Large intestine (tissue), 3 donors: ENCODE measurements around the gene ZFHX2. TPM values are rescaled to one million over a fixed set of nuclear protein-coding genes. Genes with fewer than 3 reads are reported as not detected.

Source experiments
- DNase-seq, 2 donors: peaks; one replicate each; pipeline versions ENCODE4 v3.0.0 to v3.0.0-alpha.2; 2013
- H3K27ac ChIP-seq: one replicate; pipeline ENCODE4 v1.5.1; 2013; ENCODE audit warnings: low read length
- H3K27me3 ChIP-seq: 2 replicates; pipeline ENCODE4 v1.6.1; 2013; ENCODE audit warnings: low read length; ENCODE audit not compliant: control insufficient read depth, insufficient read depth
- H3K36me3 ChIP-seq: 2 replicates; pipeline ENCODE4 v1.6.1; 2013; ENCODE audit warnings: low read length; ENCODE audit not compliant: control insufficient read depth, insufficient read depth
- H3K4me1 ChIP-seq: one replicate; pipeline ENCODE4 v1.6.1; 2013; ENCODE audit warnings: low read length; ENCODE audit not compliant: control insufficient read depth, insufficient read depth
- H3K4me3 ChIP-seq: one replicate; pipeline ENCODE4 v1.5.1; 2013; ENCODE audit warnings: low read length
- H3K9me3 ChIP-seq: one replicate; pipeline ENCODE4 v1.6.1; 2013; ENCODE audit warnings: mild to moderate bottlenecking, low read depth, low read length, moderate library complexity; ENCODE audit not compliant: control insufficient read depth
- WGBS: methylation state at CpG from one replicate; pipeline ENCODE4 v1.1.5; 2013; ENCODE audit warnings: low lambda C conversion rate; ENCODE audit not compliant: insufficient coverage; 5-methylcytosine and 5-hydroxymethylcytosine counted together
- polyA plus RNA-seq: library from polyadenylated mRNA; unstranded; fragments of 120-200 nt; gene quantifications from one replicate; pipeline ENCODE4 v1.2.1, GENCODE V29; 2013

The ZFHX2 gene
- polyA plus RNA-seq, 1 donor = 4.1 TPM

GRCh38 chr14:23572836-23573235 is 21.3 kb upstream of the ZFHX2 start:
- no peak for DNase-seq
- Histone ChIP-seq H3K4me1 (peaks cover 20% of the 10 kb centered on the region), H3K27ac (no peak overlapping the region), H3K36me3 (no peaks in the 10 kb centered on the region), H3K4me3 (no peak overlapping the region), H3K27me3 (peaks cover 52% of the 10 kb centered on the region), H3K9me3 (peaks cover 8% of the 10 kb centered on the region)
- WGBS = no CpG with 5 or more reads among the region's 4 CpGs

DNA sequence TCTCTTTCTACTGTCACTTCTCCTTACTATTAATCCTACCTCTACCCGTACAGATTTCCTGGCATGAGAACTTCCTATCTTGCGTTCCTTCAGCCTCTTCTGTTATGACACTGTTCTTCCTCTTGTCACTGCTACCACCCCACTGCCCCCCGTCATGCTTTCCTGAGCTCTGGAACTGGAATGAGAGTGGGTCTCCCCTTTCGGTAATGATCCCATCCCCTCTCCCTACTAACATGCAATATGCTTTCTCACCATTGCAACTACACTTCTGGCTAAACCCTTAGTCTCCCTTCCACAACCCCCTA is 20.9 kb upstream of the ZFHX2 start:
- no peak for DNase-seq
- Histone ChIP-seq H3K27ac (no peak overlapping the region), H3K9me3 (peaks cover 8% of the 10 kb centered on the region), H3K4me3 (no peak overlapping the region), H3K36me3 (no peaks in the 10 kb centered on the region), H3K4me1 (peaks cover 21% of the 10 kb centered on the region), H3K27me3 (peaks cover 48% of the 10 kb centered on the region)
- WGBS = 35% methylated on average over 2 of the region's 4 CpGs

- DNase-seq = no peak
- 83% methylated on average over 1 of the region's 14 CpGs for WGBS
- peaks cover 42% of the 10 kb centered on the region for H3K27me3 ChIP-seq
- H3K4me3 ChIP-seq = no peak overlapping the region
- peaks cover 6% of the 10 kb centered on the region for H3K9me3 ChIP-seq
- peaks cover 20% of the 10 kb centered on the region for H3K4me1 ChIP-seq
- H3K36me3 ChIP-seq = no peaks in the 10 kb centered on the region
- H3K27ac ChIP-seq = no peak overlapping the region
These were observed 20.3 kb upstream of the ZFHX2 start for GRCh38 chr14:23571701-23572523.

GRCh38 chr14:23570806-23571483 is 19.4 kb upstream of the ZFHX2 start:
- peaks cover 22% of the 10 kb centered on the region for H3K4me1 ChIP-seq
- H3K27ac ChIP-seq = no peak overlapping the region
- no peak overlapping the region for H3K4me3 ChIP-seq
- H3K27me3 ChIP-seq = peaks cover 34% of the 10 kb centered on the region
- H3K36me3 ChIP-seq = peaks cover 6% of the 10 kb centered on the region
- H3K9me3 ChIP-seq = peaks cover 3% of the 10 kb centered on the region
- DNase-seq = no peak
- WGBS = no CpG with 5 or more reads among the region's 23 CpGs

DNA sequence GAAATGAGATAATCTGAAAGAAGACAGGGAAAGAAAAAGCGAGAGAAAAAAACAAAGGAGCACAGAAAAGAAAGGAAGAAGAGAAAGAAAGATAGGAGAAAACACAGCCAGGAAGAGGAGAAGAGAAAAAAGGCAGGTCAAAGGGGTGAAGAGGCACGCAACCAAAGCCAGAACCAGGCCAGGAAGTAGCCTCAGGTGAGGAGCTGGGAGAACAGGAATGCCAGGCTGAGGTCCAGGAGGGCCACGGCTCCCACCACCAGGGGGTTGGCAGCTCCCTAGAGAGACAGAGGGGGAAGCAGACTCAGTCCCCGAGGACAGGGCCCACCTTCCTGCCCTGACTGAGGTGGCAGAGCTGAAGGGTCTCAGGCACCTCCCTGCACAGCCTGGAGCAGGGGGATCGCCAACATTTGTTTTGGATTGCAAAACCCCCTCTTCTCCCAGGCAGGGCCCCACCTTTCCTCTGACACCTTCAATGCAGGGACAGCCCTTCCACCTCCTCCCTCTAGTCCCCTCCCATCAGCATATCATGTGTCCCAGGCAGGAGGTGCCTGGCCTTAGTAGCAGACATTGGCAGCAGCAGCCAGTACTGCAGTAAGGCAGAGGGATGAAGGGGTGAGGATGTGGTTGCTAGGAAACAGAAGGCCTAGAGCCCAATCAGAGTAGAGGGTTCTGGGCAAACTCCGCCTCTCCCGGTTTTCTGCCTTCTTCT is 18.0 kb upstream of the ZFHX2 start:
- no peak overlapping the region for H3K4me3 ChIP-seq
- DNase-seq = peak in 1 of 2 donors; percentile 38
- peaks cover 19% of the 10 kb centered on the region for H3K36me3 ChIP-seq
- peaks cover 23% of the 10 kb centered on the region for H3K4me1 ChIP-seq
- H3K9me3 ChIP-seq = no peaks in the 10 kb centered on the region
- no peak overlapping the region for H3K27ac ChIP-seq
- 100% methylated on average over 1 of the region's 7 CpGs for WGBS
- peaks cover 23% of the 10 kb centered on the region for H3K27me3 ChIP-seq

DNA sequence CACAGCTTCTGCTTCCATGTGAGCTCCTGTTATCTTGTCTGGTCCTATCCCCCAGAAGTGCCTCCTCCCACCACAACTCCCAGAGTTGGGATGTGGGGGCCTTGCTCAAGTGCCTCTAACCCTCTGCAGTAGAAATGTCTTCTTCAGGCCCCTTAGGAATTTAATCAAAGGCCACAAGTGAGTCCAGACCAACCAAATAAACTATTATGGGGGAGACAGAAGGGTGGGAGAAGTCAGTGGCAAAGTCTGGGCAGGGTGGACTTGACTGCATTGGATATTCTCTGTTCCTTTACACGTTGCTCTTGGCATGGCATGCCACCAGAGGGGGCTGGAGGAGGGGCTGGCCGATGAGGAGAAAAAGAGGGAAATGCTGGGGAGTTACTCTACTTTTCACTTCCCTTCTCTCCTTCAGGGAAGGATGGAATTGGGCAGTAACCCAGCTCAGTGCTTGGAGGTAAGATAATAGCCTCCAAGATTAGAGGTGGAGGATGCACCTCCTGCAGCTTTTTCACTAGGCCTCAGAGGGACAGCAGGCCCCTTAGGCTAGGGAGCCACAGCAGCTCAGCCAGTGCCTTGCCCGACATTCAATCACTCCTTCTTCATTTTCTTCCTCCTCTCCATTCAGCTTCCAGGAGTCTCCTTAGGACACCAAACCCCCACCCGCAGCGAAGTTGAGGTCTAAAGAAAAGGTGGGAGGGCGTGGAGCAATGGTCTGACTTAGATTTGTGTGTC is 17.2 kb upstream of the ZFHX2 start:
- Histone ChIP-seq H3K36me3 (peaks cover 27% of the 10 kb centered on the region), H3K9me3 (no peaks in the 10 kb centered on the region), H3K4me3 (no peak overlapping the region), H3K4me1 (peaks cover 23% of the 10 kb centered on the region), H3K27ac (no peak overlapping the region), H3K27me3 (peaks cover 19% of the 10 kb centered on the region)
- no peak for DNase-seq
- WGBS = no CpG with 5 or more reads among the region's 6 CpGs

- Histone ChIP-seq H3K27me3 (peaks cover 14% of the 10 kb centered on the region), H3K4me3 (peak overlapping the region; percentile 80), H3K4me1 (peaks cover 23% of the 10 kb centered on the region), H3K9me3 (no peaks in the 10 kb centered on the region), H3K27ac (peak overlapping the region; percentile 87), H3K36me3 (peaks cover 33% of the 10 kb centered on the region)
- DNase-seq = no peak
- 100% methylated on average over 1 of the region's 2 CpGs for WGBS
These were observed 16.5 kb upstream of the ZFHX2 start for GRCh38 chr14:23568021-23568599.

GRCh38 chr14:23567186-23568020 is 15.8 kb upstream of the ZFHX2 start, which contains the start of gene AP1G2:
TSS of gene AP1G2 (minus strand) at chr14:23567791. CDS start at chr14:23567314, 477 bp downstream.
- H3K9me3 ChIP-seq = no peaks in the 10 kb centered on the region
- H3K36me3 ChIP-seq = peaks cover 39% of the 10 kb centered on the region
- H3K4me3 ChIP-seq = peak within 1 kb of the TSS; percentile 80
- H3K4me1 ChIP-seq = peaks cover 23% of the 10 kb centered on the region
- peaks cover 8% of the 10 kb centered on the region for H3K27me3 ChIP-seq
- peak within 1 kb of the TSS; percentile 87 for H3K27ac ChIP-seq
- peak; percentile 92 to 97 for DNase-seq
- no CpG with 5 or more reads among the region's 53 CpGs for WGBS

DNA sequence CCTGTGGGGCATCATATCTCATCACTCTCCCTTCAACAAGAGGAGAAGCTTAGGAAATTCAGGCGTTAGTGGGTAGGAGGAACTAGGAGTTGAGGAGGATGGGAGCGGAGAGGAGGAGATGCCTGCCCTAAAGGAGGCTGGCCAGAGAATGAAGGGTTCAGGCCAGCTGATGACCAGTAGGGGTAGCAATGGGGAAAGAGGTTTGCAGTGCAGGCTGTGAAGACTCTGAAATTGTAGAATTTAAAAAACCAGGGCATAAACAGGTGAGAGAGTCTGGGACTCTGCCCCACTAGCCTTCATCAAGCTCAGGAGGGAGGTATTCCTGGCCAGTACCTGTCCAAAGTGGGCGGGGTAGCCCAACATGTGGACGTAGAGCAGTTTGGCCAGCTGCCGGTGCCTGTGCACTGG is 15.2 kb upstream of the ZFHX2 start:
- H3K4me3 ChIP-seq = peak overlapping the region; percentile 80
- H3K27ac ChIP-seq = peak overlapping the region; percentile 87
- peaks cover 45% of the 10 kb centered on the region for H3K36me3 ChIP-seq
- no peaks in the 10 kb centered on the region for H3K9me3 ChIP-seq
- H3K27me3 ChIP-seq = peaks cover 4% of the 10 kb centered on the region
- H3K4me1 ChIP-seq = peaks cover 23% of the 10 kb centered on the region
- peak in 1 of 2 donors; percentile 35 for DNase-seq
- no CpG with 5 or more reads among the region's 5 CpGs for WGBS
